ENCODE data around the gene PDE8A.
A peak's percentile ranks its signal among the peaks of the same experiment; 100 is the strongest.
"Not testable (repeated sequence)": the region's sequence is repeated elsewhere in the genome, so short reads cannot be mapped to it uniquely, and the experiment has no call there.

Gene PDE8A

DNA sequence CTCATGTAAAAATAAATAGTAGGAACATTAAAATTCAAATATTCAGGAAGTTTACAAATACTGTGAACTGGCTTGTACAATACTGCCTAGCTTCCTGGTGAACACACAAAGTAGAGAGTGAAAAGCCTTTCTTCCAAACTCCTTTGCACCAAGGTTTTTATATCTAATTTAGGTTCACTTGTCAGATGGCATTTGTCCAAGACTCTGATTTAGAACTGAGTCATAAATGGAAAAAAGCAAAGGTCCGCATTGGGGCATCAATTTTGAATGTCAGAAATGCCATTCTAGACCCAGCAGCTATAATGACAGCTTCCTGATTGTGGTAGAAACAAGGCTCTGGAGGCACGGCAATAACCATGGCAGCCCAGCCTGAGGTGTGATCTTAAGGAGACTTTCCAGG, 160.7 kb downstream of the PDE8A start:
- no peak for DNase-seq

- DNase-seq, result no peak
These were observed 167.9 kb downstream of the PDE8A start for GRCh38 chr15:85149465-85150129.

DNA sequence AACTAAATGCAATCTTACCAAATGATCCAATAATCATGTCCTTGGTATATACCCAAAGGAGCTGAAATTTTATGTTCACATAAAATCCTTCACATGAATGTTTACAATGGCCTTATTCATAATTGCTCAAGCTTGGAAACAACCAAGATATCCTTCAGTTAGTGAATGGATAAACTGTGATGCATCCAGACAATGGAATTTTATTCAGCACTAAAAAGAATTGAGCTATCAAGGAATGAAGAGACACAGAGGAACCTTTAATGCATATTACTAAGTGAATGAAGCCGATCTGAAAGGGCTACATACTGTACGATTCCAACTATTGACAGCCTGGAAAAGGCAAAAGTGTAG, 168.4 kb downstream of the PDE8A start:
- no peak for DNase-seq

DNA sequence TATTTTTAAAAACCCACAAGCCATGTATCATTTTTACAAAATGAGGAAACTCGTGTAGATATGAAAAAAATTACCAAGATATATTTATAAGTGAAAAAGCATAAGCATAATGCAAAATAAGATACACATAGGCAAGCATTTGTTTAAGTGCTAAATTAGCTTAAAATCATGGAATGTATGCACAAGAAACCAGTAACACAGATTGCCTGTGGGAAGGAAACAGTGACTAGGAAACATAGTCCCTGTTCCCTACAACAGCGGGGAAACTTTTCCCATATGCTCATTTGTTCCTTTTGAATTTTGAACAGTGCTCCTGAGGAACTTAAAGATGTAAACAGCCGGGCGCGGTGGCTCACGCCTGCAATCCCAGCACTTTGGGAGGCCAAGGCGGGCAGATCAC, 169.5 kb downstream of the PDE8A start:
- no peak for DNase-seq

- no peak for DNase-seq
These were observed 170.2 kb downstream of the PDE8A start for GRCh38 chr15:85151861-85152260.

DNA sequence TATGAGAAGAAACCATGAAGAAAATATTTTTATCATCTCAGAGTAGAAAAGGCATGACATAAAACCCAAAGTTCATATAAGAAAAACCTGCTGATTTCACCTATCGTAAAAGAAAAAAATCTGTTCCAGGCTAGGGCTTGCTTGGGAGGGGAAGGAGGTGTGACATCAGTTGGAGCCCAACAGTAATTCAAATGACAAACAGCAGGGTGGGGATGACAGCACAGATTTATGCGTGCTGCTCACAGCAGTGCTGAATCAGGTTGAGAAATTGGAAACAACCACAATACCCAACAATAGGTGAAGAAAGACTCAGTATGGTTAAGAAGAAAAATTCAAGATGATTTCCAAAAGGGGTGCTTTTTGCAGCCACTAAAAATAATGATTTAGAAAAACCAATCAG, 172.4 kb downstream of the PDE8A start:
- DNase-seq, result no peak

DNA sequence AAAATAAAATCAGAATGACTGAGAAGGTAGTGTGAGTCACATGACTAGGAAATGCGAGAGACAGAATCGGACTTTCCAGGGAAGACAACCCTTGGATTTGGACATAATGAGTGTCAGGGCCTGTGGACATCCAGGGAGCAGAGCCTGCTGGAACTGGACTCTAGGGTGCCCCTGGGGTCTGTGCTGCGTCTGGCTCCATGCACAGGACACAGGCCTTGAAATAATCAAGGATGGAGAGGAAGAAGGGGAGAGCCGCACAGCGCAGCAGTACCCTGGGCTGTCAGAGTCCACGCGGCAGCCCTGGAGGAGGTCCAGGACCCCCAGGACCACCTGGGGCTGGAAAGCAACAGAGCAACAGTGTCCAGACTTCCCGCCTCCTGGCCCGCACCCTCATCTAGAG, 173.7 kb downstream of the PDE8A start:
- DNase-seq, result no peak

GRCh38 chr15:85155857-85156256, 174.2 kb downstream of the PDE8A start:
- DNase-seq, result no peak

GRCh38 chr15:85157344-85157743, 175.7 kb downstream of the PDE8A start:
- no peak for DNase-seq

DNA sequence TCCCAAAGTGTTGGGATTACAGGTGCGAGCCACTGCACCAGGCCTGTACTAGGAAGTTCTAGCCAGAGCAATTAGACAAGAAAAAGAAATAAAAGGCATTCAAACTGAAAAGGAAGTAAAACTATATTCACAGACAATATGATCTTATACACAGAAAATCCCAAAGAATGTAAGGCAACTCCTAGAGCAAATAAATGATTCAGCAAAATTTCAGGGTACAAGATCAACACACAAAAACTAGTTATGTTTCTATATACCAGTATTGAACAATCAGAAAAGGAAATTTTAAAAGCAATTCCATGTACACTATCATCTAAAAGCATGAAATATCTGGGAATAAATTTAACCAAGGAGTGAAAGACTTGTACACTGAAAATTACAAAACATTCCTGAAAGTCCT, 180.6 kb downstream of the PDE8A start:
- DNase-seq, result no peak

- DNase-seq, result no peak
These were observed 183.3 kb downstream of the PDE8A start for GRCh38 chr15:85164841-85165466.

GRCh38 chr15:85167568-85167967, 185.9 kb downstream of the PDE8A start:
- DNase-seq, result no peak

GRCh38 chr15:85168642-85169173, 187.1 kb downstream of the PDE8A start:
- DNase-seq, result peak; percentile 56

GRCh38 chr15:85171736-85172135, 190.1 kb downstream of the PDE8A start:
- DNase-seq, result no peak

DNA sequence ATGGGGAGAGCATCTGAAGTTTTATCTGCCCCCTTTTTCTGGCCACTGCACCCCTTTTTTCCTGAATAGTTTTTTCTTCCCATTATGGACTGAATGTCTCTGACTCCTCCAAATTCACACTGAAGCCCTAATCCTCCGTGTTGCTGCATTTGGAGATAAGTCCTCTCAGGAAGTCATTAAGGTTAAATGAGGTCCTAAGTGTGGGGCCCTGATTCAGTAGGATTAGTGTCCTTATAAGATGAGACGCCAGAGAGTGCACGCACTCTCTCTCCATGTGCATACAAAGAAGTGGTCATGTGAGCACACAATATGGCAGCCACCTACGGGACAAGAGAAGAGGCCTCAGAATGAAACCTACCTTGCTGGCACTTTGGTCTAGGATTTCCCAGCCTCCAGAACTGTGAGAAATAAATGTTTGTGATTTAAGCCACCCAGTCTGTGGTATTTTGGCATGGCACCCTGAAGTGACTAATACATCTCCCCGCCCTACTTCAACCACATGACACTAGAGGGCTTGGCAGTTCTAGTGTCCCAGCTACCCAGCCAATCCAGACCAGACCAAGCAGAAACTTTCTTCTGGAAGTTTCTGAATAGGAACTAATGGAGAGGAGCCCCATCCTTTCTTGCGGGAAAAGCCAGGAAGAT, 191.3 kb downstream of the PDE8A start:
- DNase-seq, result no peak

DNA sequence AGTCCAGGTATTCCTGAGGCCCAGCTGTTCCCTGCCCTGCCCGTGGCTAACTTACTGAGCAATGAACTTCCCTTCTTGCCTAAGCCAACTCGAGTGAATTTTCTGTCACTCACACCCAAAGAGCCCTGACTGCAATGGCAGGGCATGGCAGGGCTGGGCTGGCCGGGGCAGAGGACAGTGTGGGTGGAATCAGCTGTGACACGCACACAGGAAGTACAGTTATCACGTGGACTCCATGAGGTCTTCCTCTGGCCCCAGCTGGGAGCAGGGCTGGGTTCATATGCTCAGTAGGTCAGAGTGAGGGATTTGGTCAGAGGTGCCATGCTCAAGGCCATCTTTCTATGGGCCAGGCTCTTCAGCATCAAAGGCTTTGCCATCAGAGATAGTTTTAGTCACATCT, 192.0 kb downstream of the PDE8A start:
- DNase-seq, result not testable (repeated sequence)

DNA sequence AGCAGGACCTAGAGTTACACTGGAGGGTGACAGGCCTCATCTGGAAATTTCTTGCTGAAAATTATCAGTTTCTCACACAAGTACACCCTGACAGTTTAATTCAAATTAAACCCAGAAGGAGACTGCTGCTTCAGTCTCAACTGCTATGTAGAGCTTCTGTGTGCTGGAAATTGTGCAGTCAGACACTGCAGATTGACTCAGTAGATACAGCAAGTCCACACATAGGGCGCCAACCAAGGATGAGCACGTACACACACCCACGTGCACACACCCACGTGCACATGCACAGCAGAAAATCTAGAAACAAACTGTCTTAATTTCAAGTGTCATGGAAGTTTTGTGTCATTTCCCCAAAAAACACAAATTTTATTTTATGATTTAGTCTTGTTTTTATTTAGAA, 192.9 kb downstream of the PDE8A start:
- no peak for DNase-seq

GRCh38 chr15:85177042-85177515, 195.4 kb downstream of the PDE8A start:
- DNase-seq, result not testable (repeated sequence)

DNA sequence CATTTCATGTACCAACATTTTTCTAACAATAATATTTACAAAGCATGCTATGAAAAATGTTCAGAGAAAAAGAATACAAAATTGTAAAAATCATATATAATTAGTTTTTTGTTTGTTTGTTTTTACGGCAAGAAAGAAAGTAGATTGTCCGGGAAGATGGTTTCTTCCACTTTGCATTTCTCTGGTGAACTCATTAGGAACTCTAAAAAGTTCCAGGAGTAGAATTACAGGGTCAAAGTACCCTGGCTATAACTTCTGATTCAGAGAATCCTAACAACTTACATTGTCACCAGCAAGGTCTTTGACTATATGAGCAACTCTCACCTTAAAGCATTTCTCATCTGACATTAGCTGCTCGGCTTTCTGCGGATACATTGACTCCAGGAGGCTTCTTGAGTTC, 196.7 kb downstream of the PDE8A start:
- DNase-seq, result no peak

- DNase-seq, result no peak
These were observed 198.0 kb downstream of the PDE8A start for GRCh38 chr15:85179700-85180099.

DNA sequence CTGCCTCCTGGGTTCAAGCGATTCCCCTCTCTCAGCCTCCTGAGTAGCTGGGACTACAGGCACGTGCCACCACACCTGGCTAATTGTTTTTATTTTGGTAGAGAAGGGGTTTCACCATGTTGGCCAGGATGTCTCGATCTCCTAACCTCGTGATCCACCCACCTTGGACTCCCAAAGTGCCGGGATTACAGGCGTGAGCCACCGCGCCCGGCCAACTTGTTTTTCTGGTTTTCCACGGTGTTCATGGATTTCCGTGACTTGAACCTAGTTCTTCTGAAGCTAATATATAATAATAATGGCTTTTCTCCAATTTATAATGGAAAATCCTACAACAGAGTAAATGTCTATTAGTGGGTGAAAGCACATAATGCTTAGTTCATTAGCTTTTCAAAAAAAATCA, 203.7 kb downstream of the PDE8A start:
- DNase-seq, result not testable (repeated sequence)

- DNase-seq, result not testable (repeated sequence)
These were observed 206.5 kb downstream of the PDE8A start for GRCh38 chr15:85188171-85188577.
